ENCODE data around the gene ZBTB16.

ZBTB16 gene

DNA sequence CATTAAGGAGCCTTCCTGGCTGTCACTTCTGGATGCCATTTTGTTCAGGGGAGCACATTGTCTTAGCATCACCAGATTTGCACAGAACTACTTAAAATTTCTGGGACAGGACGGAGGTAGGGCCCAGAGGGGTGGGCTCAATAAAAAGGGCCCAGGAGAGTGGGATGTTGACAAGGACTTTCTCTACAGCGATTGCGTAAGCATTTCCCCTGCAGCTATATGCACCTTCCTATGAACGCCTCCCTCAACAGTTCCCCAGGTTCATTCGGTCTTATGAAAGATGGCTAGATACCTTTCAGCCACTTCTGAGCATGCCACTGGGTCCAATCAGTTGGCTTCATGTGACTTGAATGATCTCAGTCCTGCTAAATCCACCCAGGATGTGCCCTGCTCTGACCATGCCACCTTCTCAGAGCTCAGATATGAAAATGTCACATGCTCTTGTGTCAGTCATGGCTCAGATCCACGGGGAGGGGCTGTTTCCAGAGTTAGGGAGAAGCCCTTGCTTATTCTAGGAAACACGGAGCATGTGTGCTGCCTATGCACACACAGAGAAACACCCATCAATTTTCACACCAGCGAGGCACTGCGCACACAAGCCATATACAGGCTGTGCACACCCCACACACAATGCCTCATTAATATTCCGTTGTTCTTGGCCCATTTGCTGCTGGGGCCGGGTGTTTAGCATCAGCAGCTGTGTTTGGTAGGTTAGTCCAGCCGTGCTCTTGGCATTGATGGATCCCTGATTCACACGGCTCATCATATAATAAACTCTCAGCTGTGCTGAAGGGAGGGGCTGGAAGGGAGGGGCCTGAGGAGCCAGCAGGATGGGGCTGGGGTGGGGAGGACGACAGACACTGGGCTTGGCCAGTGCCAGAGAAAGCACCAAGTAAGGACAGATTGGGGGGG, 184.2 kb downstream of the ZBTB16 start:
- no peaks in the 10 kb centered on the region for H3K9me3 ChIP-seq (ENCODE audit: control insufficient read depth, low read length)
- H3K4me3 ChIP-seq (ENCODE audit: low read depth, low read length): no peak overlapping the region
- TF ChIP-seq, protein P1, sequence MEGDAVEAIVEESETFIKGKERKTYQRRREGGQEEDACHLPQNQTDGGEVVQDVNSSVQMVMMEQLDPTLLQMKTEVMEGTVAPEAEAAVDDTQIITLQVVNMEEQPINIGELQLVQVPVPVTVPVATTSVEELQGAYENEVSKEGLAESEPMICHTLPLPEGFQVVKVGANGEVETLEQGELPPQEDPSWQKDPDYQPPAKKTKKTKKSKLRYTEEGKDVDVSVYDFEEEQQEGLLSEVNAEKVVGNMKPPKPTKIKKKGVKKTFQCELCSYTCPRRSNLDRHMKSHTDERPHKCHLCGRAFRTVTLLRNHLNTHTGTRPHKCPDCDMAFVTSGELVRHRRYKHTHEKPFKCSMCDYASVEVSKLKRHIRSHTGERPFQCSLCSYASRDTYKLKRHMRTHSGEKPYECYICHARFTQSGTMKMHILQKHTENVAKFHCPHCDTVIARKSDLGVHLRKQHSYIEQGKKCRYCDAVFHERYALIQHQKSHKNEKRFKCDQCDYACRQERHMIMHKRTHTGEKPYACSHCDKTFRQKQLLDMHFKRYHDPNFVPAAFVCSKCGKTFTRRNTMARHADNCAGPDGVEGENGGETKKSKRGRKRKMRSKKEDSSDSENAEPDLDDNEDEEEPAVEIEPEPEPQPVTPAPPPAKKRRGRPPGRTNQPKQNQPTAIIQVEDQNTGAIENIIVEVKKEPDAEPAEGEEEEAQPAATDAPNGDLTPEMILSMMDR (IDR thresholded peaks at IDR 0.05): no peak
- peaks cover 2% of the 10 kb centered on the region for H3K79me2 ChIP-seq
- no peak overlapping the region for H3K27ac ChIP-seq
- H3K9ac ChIP-seq: no peak overlapping the region
- no peak overlapping the region for H3K4me2 ChIP-seq (ENCODE audit: low read length)
- no peak overlapping the region for H2AFZ ChIP-seq
- H3K4me1 ChIP-seq: no peaks in the 10 kb centered on the region
- no peaks in the 10 kb centered on the region for H3K27me3 ChIP-seq (ENCODE audit: control insufficient read depth, insufficient read depth, low read length)
- no peaks in the 10 kb centered on the region for H3K36me3 ChIP-seq (ENCODE audit: control insufficient read depth, insufficient read depth, low read length)

DNA sequence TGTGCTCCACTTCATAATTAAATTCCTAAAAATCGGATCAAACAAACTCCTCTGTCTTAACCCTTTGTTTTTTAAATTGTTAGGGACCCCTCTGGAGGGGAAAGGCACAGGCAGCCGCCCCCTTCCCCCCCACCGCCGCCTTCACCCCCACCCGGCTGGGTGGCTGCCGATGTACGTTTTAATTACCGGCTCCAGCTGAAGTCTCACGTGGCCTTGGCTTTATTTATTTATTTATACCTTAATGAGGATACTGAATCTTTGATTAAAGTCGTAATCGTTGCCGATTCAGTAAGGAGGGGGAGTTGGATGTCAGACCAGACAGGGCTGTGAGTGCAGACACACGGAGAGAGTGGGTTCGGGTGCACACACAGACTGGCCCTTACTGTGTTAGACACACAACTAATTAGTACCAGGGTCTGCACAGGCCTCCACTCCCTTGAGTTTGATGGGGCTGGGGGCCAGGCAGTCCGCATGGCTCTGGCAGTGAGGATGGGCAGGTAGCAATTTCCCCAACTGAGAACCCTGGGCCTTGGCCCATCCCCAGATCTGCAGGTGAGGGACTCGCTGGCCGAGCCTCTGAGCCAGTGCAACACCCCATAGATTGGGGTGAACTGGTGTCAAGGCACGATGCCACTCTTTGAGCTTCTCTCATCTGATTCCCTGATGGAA, 185.3 kb downstream of the ZBTB16 start:
- no peaks in the 10 kb centered on the region for H3K4me1 ChIP-seq
- H2AFZ ChIP-seq: no peak overlapping the region
- H3K27me3 ChIP-seq (ENCODE audit: control insufficient read depth, insufficient read depth, low read length): no peaks in the 10 kb centered on the region
- no peaks in the 10 kb centered on the region for H3K79me2 ChIP-seq
- no peak overlapping the region for H3K4me3 ChIP-seq (ENCODE audit: low read depth, low read length)
- H3K4me2 ChIP-seq (ENCODE audit: low read length): no peak overlapping the region
- H3K9me3 ChIP-seq (ENCODE audit: control insufficient read depth, low read length): no peaks in the 10 kb centered on the region
- TF ChIP-seq, protein P1 (IDR thresholded peaks at IDR 0.05): no peak
- no peak overlapping the region for H3K9ac ChIP-seq
- no peaks in the 10 kb centered on the region for H3K36me3 ChIP-seq (ENCODE audit: control insufficient read depth, insufficient read depth, low read length)
- H3K27ac ChIP-seq: no peak overlapping the region

DNA sequence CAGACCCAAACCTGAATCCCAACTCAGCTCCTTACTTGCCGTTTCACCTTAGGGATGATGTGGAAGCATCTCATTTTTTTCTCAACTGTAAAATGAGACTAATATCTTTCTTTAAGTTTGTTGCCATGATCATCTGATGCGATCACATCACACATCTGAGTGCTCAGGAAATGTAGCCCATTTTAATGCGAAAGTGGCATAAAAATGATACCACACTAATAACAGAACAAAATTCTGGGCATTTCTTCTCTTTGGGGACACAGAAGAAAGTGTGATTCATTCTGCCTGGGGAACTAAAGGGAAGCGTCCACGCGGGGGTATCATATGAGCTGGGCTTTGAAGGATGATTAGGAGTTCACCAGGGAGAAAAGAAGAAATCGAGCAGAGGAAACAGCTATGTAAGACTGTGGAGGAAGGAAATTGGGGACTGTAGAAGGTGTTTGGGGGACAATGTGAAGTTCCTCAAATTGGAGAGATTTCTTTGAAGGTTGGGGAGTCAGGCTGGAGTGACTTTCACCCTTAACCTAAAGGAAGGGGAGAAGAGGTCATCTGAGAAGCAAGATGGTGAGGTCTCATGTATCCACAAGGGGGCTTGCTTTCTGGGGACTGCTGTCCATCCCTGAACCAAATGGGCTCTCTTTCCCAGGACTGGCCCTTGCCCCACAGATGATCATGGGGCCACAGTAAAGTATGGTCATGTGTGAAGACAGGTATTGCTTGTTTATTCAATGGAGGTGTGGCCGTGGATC, 187.0 kb downstream of the ZBTB16 start:
- H3K79me2 ChIP-seq: no peaks in the 10 kb centered on the region
- H3K9ac ChIP-seq: no peak overlapping the region
- no peak overlapping the region for H3K27ac ChIP-seq
- no peaks in the 10 kb centered on the region for H3K36me3 ChIP-seq (ENCODE audit: control insufficient read depth, insufficient read depth, low read length)
- H3K27me3 ChIP-seq (ENCODE audit: control insufficient read depth, insufficient read depth, low read length): no peaks in the 10 kb centered on the region
- H2AFZ ChIP-seq: no peak overlapping the region
- no peak overlapping the region for H3K4me3 ChIP-seq (ENCODE audit: low read depth, low read length)
- TF ChIP-seq, protein P1 (IDR thresholded peaks at IDR 0.05): no peak
- no peaks in the 10 kb centered on the region for H3K9me3 ChIP-seq (ENCODE audit: control insufficient read depth, low read length)
- no peak overlapping the region for H3K4me2 ChIP-seq (ENCODE audit: low read length)
- H3K4me1 ChIP-seq: no peaks in the 10 kb centered on the region

DNA sequence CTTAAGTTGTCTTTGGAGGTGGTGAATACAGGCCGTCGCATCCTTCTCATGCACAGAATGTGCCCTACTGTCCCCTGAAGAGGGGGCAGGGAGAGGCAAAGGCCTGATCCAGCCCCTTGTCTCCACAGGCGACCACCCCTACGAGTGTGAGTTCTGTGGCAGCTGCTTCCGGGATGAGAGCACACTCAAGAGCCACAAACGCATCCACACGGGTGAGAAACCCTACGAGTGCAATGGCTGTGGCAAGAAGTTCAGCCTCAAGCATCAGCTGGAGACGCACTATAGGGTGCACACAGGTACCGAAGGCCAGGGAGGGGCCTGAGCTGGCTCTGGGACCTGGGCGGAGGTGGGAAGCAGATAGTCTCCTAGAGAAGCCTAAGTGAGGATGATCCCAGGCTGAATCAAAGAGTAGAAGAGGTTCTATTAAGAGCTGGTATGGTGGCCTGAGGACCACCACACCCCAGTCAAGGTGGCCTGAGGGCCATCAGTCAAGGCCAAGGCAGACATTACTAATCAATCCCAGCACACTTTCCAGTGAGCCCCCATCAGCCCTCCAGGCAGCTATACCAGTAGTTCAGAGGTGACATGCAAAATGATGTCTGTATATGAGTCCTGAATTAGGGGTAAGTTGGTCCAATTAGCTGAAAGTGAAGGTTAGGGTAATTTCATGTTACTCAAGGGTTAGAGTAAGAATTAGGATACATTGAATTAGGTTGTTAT, 187.7 kb downstream of the ZBTB16 start:
- Histone ChIP-seq H3K27me3 (ENCODE audit: control insufficient read depth, insufficient read depth, low read length) (no peaks in the 10 kb centered on the region), H3K79me2 (no peaks in the 10 kb centered on the region), H3K9me3 (ENCODE audit: control insufficient read depth, low read length) (no peaks in the 10 kb centered on the region), H3K4me2 (ENCODE audit: low read length) (no peak overlapping the region), H3K9ac (no peak overlapping the region), H3K27ac (no peak overlapping the region), H3K36me3 (ENCODE audit: control insufficient read depth, insufficient read depth, low read length) (no peaks in the 10 kb centered on the region), H2AFZ (no peak overlapping the region), H3K4me3 (ENCODE audit: low read depth, low read length) (no peak overlapping the region), H3K4me1 (no peaks in the 10 kb centered on the region)
- TF ChIP-seq, protein P1 (IDR thresholded peaks at IDR 0.05): no peak

All from parathyroid adenoma (tissue), 2 donors.